SKM-1 (cell line): ENCODE measurements around the gene CD46.

Experiments
- DNase-seq: peaks from one replicate; lab custom pipeline; 2025; ENCODE audit not compliant: unreplicated experiment; lab: John Stamatoyannopoulos, UW

The CD46 gene

DNA sequence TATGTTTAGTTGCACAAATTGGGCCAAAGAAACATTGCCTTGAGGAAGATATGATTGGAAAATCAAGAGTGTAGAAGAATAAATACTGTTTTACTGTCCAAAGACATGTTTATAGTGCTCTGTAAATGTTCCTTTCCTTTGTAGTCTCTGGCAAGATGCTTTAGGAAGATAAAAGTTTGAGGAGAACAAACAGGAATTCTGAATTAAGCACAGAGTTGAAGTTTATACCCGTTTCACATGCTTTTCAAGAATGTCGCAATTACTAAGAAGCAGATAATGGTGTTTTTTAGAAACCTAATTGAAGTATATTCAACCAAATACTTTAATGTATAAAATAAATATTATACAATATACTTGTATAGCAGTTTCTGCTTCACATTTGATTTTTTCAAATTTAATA is 43.0 kb downstream of the CD46 start:
- DNase-seq = no peak

- DNase-seq = peak; percentile 80
Observed at GRCh38 chr1:207797229-207797973, 45.5 kb downstream of the CD46 start.

DNA sequence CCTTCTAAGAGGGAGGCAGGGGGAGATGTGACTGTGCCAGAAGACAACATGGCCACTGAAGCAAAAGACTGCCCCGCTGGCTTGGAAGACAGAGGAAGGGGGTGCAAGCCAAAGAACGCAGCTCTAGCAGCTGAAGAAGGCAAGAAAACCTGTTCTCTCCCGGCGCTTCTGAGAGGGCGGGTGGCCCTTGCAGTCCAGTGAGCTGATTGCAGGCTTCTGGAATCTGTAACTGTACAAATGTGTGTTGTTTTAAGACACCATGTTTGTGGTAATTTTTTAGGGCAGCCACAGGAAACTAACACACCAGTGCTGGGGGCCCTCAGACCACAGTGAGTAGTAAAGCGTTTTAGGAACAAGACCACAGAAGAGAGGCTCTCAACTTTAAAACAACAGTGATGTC is 47.0 kb downstream of the CD46 start:
- no peak for DNase-seq

DNA sequence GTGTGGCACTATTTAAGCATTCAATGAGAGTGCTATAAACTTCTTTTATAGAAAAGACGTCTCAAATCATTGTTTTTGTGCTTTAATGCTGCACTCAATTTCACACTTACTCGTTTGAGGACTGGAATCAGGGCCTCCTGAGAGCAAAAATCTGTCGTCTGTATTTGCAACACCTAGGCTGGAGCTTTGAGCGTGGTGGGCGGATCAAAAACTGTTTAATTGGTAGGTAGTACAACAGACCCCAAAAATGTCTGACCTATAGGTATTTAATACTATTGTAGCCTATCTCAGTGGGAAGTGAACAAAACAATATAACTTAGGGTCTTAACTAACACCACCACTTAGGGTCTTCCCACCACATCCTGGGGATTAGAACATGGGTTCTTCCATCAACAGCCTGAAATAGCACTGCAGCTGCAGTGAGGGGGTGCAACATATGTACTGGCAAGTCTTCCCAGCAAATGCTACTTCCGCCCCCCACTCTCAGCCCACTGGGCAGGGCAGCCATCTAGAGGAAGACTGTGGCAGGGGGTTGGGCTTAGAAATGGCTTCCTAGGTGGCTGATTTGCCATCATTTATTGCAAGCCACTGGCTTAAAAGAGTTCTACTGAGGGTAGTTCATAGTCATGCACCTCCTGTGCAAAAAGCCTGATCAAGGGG is 48.3 kb downstream of the CD46 start:
- no peak for DNase-seq

DNA sequence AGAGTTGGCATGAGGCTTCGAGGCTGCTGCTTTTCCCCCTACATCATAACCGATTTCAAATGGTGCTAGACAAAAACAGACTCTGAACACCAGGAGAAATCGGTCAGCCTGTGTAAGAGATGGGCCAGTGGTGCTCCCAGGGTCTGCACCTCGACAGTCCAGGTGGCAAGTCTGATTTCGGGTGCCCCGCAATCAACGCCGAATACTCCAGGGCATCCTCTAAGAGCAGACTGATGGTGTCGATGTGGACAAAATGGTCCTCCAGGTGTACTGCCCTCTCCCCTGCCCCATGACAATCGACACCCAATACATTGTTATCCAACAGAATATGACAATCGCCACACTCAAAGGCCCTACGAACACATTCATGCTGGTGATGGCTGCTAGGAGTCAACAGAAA is 50.0 kb downstream of the CD46 start:
- no peak for DNase-seq

- no peak for DNase-seq
Observed at GRCh38 chr1:207803678-207804077, 51.8 kb downstream of the CD46 start.

DNA sequence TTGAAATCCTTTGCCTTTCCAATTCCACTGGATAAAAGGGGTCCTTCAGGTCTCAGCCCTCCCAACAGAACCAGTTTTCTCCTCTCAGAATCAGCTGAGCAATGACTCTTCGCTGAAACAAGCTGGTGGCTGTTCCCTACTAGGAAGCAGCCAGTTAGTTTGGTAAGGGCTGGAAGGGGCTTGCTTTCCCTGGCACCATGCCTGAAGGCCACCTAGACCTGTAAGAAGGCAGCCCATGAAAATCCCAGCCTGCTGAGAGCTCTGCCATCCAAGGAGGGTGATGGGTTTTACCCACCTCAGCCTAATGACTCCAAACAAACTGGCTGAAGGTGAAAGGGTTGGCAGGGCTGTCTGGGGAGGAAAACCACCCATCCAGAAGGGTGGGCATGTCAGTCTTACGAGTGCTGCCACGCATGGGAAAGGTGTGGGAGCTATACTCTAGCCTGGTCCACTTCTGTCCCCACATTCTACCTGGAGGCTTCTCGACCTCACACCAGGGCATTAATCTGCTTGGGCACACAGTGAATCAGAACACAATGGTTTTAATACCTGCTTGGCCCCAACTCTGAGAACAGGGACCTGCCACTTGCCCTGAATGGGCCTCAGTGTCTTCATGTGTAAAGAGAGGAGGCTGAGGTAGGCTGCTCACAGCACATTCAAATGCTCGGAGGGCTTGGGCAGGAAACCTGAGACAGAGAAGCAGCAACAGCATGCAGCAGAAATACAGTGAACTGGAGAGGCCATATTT is 53.0 kb downstream of the CD46 start:
- no peak for DNase-seq

- no peak for DNase-seq
Observed at GRCh38 chr1:207805841-207806421, 54.1 kb downstream of the CD46 start.

DNA sequence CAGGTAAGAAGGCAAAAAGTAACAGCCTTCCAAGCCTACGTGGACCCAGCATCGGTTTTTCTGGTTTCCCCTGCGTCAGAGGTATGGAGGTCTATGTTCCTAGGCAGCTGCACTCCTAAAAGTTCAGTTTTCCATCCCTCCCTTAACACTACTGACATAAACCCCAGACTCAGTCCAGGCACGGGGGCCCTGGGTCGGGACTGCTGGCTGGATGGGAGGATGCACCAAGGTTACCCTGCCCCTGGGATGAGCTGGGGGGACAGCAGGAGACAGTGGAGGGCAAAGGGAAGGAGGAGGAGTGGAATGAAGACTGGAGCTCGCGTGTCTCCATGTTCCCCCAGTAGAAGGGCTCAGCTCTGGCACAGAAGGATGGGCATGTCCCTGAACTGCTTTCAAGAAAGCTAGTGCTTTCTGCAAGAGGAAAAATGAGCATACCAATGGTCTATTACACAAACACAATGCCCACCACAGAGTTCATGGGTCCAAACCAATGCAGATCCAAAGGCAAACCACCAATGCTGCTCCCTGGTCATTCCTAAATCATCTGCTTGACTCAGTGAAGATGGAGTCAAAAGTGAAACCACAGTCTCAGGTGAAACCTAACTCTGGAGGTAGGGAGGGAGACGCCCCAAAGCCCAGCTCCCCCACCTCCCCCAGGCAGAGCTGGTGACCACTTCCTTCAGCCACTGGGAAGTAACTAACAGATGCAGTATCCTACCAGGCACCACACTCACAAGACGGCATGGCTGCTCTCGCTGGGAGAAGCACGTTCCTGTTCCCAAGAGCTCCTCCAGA is 54.9 kb downstream of the CD46 start:
- DNase-seq = no peak

GRCh38 chr1:207807326-207807689 is 55.5 kb downstream of the CD46 start:
- peak; percentile 94 for DNase-seq

GRCh38 chr1:207807690-207808321 is 56.0 kb downstream of the CD46 start:
- DNase-seq = peak; percentile 94

DNA sequence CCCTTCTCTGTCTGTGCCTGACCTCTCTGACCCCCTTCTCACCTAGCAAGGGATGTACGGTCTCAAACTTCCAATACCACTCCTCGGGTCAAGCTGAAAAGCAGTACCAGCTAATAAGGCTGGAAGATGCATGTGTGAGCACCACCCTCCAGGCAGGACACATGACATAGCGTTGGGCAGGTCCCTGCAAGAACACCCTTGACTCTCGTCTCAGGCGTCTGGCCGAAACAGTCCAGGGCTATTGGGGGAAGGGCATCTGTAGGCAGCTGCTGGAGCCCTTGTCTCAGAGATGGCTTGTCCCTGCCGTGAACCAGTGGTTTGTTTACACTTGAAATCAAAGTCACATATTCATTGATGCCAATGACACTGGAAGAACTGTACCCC is 56.5 kb downstream of the CD46 start:
- no peak for DNase-seq

- no peak for DNase-seq
Observed at GRCh38 chr1:207808911-207809555, 57.2 kb downstream of the CD46 start.

DNA sequence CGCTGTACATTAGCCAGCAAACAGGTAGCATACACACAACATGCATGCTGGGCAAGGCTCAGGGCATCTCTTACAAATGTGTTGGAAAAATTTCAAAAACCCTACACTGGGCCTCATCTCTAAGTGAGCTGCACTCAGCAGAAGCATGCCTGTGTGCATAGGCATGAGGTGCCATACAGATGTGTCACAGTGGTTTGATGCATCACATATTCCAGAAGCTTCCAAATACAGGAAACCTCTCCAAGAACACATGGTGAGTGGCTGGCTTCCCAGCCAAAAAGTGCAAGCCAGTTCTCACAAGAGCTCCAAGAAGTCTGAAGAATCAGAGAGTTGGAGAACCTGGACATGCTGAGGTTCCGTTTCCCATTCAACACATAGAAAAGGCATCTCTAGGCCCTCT is 58.3 kb downstream of the CD46 start:
- no peak for DNase-seq

GRCh38 chr1:207810606-207811295 is 58.9 kb downstream of the CD46 start:
- DNase-seq = no peak

DNA sequence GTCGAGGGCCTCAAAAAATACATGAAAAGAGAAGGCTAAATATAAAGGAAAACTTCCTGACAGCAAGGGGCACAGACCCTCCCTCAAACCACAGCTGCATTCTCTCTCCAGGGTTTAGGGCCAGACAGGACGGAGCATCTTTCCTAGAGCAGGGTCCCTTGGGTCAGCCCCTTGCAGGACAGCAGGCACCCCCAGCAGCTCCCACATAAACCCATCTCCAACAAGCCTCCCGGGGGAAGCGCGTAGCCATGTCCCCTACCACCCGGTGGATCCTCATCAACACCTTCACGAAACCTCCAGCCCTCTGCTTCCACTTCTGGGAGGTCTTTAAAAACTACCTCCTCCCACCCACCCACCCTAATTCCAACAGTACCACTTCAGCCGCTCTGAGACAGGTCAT is 59.5 kb downstream of the CD46 start:
- no peak for DNase-seq

DNA sequence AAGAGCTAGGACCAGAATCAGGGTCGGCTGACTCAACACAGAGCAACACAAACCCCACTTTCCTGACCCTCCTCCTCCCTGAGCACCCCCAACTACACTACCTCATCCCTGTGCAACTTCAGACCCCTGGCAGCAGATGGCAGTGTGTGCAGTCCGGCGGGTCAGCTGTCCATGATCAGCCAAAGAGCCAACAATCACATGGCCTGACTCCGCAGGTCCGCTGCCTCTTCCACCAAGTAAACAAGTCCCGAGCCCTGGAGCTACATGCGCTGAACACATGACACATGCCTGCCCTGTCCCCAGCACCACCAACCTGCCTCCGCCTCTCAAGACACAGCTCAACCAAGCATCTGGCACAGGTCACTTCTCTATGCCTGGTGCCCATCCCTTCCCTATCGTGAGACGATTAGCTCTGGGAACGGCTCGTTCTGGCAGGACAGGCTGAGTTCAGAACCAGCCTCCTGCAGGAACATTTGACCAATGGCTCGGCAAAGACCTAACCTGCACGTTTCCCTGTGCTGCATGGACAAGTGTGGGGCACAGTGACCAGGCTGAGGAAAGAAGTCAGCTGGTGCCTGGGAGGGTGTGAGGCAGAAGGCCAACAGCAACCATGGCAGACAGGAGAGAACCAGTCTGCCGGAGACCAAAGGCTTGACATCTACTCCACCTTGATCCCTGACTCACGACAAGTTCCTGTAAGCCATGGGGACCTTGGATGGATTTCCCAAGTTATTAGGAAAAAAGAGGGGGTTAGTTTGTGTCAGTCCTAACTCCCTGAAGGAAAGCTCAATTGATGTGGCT is 60.3 kb downstream of the CD46 start:
- DNase-seq = no peak

- no peak for DNase-seq
Observed at GRCh38 chr1:207812778-207813511, 61.1 kb downstream of the CD46 start.
